RPMI7951 (cell line): ENCODE results near the gene CFAP58. TPM values are rescaled to one million over a fixed set of nuclear protein-coding genes. Genes with fewer than 3 reads are reported as not detected.

Experiments used
- DNase-seq: peaks from one replicate; pipeline ENCODE4 v3.0.0-alpha.2; 2012; ENCODE audit warnings: low read depth
- total RNA-seq: library from RNA; depleted of rRNA; stranded (reverse); fragments of >200 nt; shearing (Covaris generic); gene quantifications from 2 replicates; pipeline ENCODE4 v1.2.3, GENCODE V29; 2014

Gene CFAP58
- total RNA-seq, 1 experiment from 2014 or later = 0.48 TPM

GRCh38 chr10:104368381-104368780 lies 14.7 kb downstream of the CFAP58 start:
- no peak for DNase-seq

GRCh38 chr10:104371753-104372152 lies 18.1 kb downstream of the CFAP58 start:
- no peak for DNase-seq

GRCh38 chr10:104374591-104374990 lies 21.0 kb downstream of the CFAP58 start:
- no peak for DNase-seq

- no peak for DNase-seq
These were observed 23.2 kb downstream of the CFAP58 start for GRCh38 chr10:104376784-104377300.

GRCh38 chr10:104380336-104380735 lies 26.7 kb downstream of the CFAP58 start:
- no peak for DNase-seq

GRCh38 chr10:104387130-104387888 lies 33.7 kb downstream of the CFAP58 start:
- DNase-seq = no peak

- DNase-seq = no peak
These were observed 35.2 kb downstream of the CFAP58 start for GRCh38 chr10:104388830-104389229.

- peak; percentile 7 for DNase-seq
These were observed 37.7 kb downstream of the CFAP58 start for GRCh38 chr10:104391150-104391968.

- no peak for DNase-seq
These were observed 38.3 kb downstream of the CFAP58 start for GRCh38 chr10:104391969-104392296.

- DNase-seq = no peak
These were observed 39.8 kb downstream of the CFAP58 start for GRCh38 chr10:104393387-104393786.

- no peak for DNase-seq
These were observed 42.9 kb downstream of the CFAP58 start for GRCh38 chr10:104396581-104396980.

GRCh38 chr10:104403636-104404035 lies 50.0 kb downstream of the CFAP58 start:
- DNase-seq = no peak

- DNase-seq = peak; percentile 50
These were observed 53.4 kb downstream of the CFAP58 start for GRCh38 chr10:104406715-104407650.

GRCh38 chr10:104413528-104413927 lies 59.9 kb downstream of the CFAP58 start:
- DNase-seq = no peak

- no peak for DNase-seq
These were observed 62.0 kb downstream of the CFAP58 start for GRCh38 chr10:104415526-104416165.

GRCh38 chr10:104416851-104417250 lies 63.2 kb downstream of the CFAP58 start:
- no peak for DNase-seq

- DNase-seq = no peak
These were observed 64.1 kb downstream of the CFAP58 start for GRCh38 chr10:104417637-104418292.

GRCh38 chr10:104424719-104425118 lies 71.1 kb downstream of the CFAP58 start:
- peak; percentile 29 for DNase-seq

- DNase-seq = no peak
These were observed 74.4 kb downstream of the CFAP58 start for GRCh38 chr10:104427989-104428388.

GRCh38 chr10:104429846-104430245 lies 76.2 kb downstream of the CFAP58 start:
- DNase-seq = no peak

GRCh38 chr10:104430360-104430759 lies 76.7 kb downstream of the CFAP58 start:
- no peak for DNase-seq
